IMR-90 (cell line): ENCODE data around the gene SCARF1. TPM values are rescaled to one million over a fixed set of nuclear protein-coding genes. Genes with fewer than 3 reads are reported as not detected.

Experiments used
- ATAC-seq: fragments of 200-7000 bp; cut with Tn5 transposase; 2 replicates; pipeline ENCODE4 v1.9.1; 2020; ENCODE audit warnings: low read depth, mild to moderate bottlenecking, moderate library complexity
- BruUV-seq: library from RNA; stranded (reverse); fragments of 400-500 nt; replicated peaks from 2 replicates; lab custom pipeline; 2021; lab: Mats Ljungman, UMichigan
- CTCF ChIA-PET: fragments of 300-600 bp; formaldehyde crosslinking; extraction: SDS; loops from one replicate; lab custom pipeline; 2021; ENCODE audit warnings: antibody characterized with exemption; lab: Yijun Ruan, JAX
- POLR2A ChIA-PET: fragments of 300-600 bp; sonication (Branson Sonifier 250); formaldehyde crosslinking; loops from one replicate; lab custom pipeline; 2022; ENCODE audit warnings: antibody characterized with exemption; ENCODE audit not compliant: unreplicated experiment; lab: Charles Lee
- DNase-seq: peaks from one replicate; pipeline ENCODE4 v3.0.0; 2013
- H2AFZ ChIP-seq: replicated peaks from 2 replicates; pipeline ENCODE3; 2013; ENCODE audit warnings: low read length, mild to moderate bottlenecking; ENCODE audit not compliant: poor library complexity
- H2AK5ac ChIP-seq: 2 replicates; pipeline ENCODE4 v1.6.1; 2013; ENCODE audit warnings: low read depth, low read length, inconsistent platforms
- H2AK9ac ChIP-seq: replicated peaks from 2 replicates; pipeline ENCODE3; 2013; ENCODE audit warnings: mild to moderate bottlenecking, low read depth, low read length, moderate library complexity; ENCODE audit not compliant: poor library complexity
- H2BK120ac ChIP-seq: 2 replicates; pipeline ENCODE4 v1.6.1; 2013; ENCODE audit warnings: low read depth, low read length, inconsistent platforms
- H2BK15ac ChIP-seq: 3 replicates; pipeline ENCODE4 v1.6.1; 2013; ENCODE audit warnings: low read depth, low read length, inconsistent platforms
- H2BK20ac ChIP-seq: 2 replicates; pipeline ENCODE4 v1.6.1; 2013; ENCODE audit warnings: low read depth, mild to moderate bottlenecking, inconsistent platforms, low read length, moderate library complexity
- H2BK5ac ChIP-seq: 2 replicates; pipeline ENCODE4 v1.6.1; 2013; ENCODE audit warnings: mild to moderate bottlenecking, low read depth, low read length, inconsistent platforms; ENCODE audit not compliant: poor library complexity, severe bottlenecking
- H3K14ac ChIP-seq: replicated peaks from 2 replicates; pipeline ENCODE4 v1.6.1; 2013; ENCODE audit warnings: low read depth, low read length, inconsistent platforms
- H3K18ac ChIP-seq: 2 replicates; pipeline ENCODE4 v1.6.1; 2013; ENCODE audit warnings: low read depth, low read length, control low read depth
- H3K23ac ChIP-seq: 2 replicates; pipeline ENCODE4 v1.6.1; 2013; ENCODE audit warnings: low read depth, low read length, inconsistent platforms
- H3K27ac ChIP-seq: 2 replicates; pipeline ENCODE4 v1.5.1; 2013; ENCODE audit warnings: mild to moderate bottlenecking, control low read depth, low read length; ENCODE audit not compliant: insufficient read depth
- H3K27me3 ChIP-seq: 2 replicates; pipeline ENCODE4 v1.6.1; 2013; ENCODE audit warnings: low read length; ENCODE audit not compliant: control insufficient read depth, insufficient read depth
- H3K36me3 ChIP-seq: 2 replicates; pipeline ENCODE4 v1.6.1; 2013; ENCODE audit warnings: low read length, mixed read lengths; ENCODE audit not compliant: control insufficient read depth, insufficient read depth
- H3K4ac ChIP-seq: 2 replicates; pipeline ENCODE4 v1.6.1; 2013; ENCODE audit warnings: low read depth, low read length, inconsistent platforms
- H3K4me1 ChIP-seq: 2 replicates; pipeline ENCODE4 v1.6.1; 2013; ENCODE audit warnings: low read length, mixed read lengths; ENCODE audit not compliant: control insufficient read depth, insufficient read depth
- H3K4me2 ChIP-seq: 2 replicates; pipeline ENCODE4 v1.6.1; 2013; ENCODE audit warnings: low read depth, mild to moderate bottlenecking, control low read depth, low read length, moderate library complexity
- H3K4me3 ChIP-seq: 2 replicates; pipeline ENCODE4 v1.5.1; 2013; ENCODE audit warnings: low read depth, mild to moderate bottlenecking, control low read depth, low read length, moderate library complexity; ENCODE audit not compliant: insufficient read depth
- H3K56ac ChIP-seq: 2 replicates; pipeline ENCODE4 v1.6.1; 2013; ENCODE audit warnings: low read length, inconsistent platforms; ENCODE audit not compliant: insufficient read depth; ENCODE audit errors: extremely low read depth
- H3K79me1 ChIP-seq, 2 experiments: 2 replicates each; pipeline ENCODE4 v1.6.1; 2013; ENCODE audit warnings: low read length in 2 of 2, inconsistent platforms in 1 of 2, low read depth in 1 of 2
- H3K9ac ChIP-seq: 2 replicates; pipeline ENCODE4 v1.6.1; 2013; ENCODE audit warnings: low read depth, low read length, control low read depth
- H3K9me1 ChIP-seq: 2 replicates; pipeline ENCODE4 v1.6.1; 2013; ENCODE audit warnings: low read length, inconsistent platforms; ENCODE audit not compliant: insufficient read depth
- H3K9me3 ChIP-seq: 2 replicates; pipeline ENCODE4 v1.6.1; 2013; ENCODE audit warnings: low read length; ENCODE audit not compliant: control insufficient read depth, insufficient read depth
- H4K20me1 ChIP-seq: 2 replicates; pipeline ENCODE4 v1.6.1; 2013; ENCODE audit warnings: low read length, inconsistent platforms; ENCODE audit not compliant: insufficient read depth
- H4K5ac ChIP-seq: 2 replicates; pipeline ENCODE4 v1.6.1; 2013; ENCODE audit warnings: mild to moderate bottlenecking, low read depth, low read length, control low read depth
- H4K8ac ChIP-seq, 2 experiments: 2 replicates each; pipeline ENCODE4 v1.6.1; 2013; ENCODE audit warnings: low read depth in 2 of 2, low read length in 2 of 2, control low read depth in 1 of 2, inconsistent platforms in 1 of 2
- H4K91ac ChIP-seq: 2 replicates; pipeline ENCODE4 v1.6.1; 2013; ENCODE audit warnings: low read depth, low read length, inconsistent platforms; ENCODE audit not compliant: insufficient read depth
- CEBPB ChIP-seq: IDR thresholded peaks from 2 replicates; pipeline ENCODE4 v1.6.1; 2012; ENCODE audit warnings: low read depth, low read length, improper control_type of control experiment
- CHD1 ChIP-seq: IDR thresholded peaks from 2 replicates; pipeline ENCODE4 v1.6.1; 2012; ENCODE audit warnings: low read depth, low read length, improper control_type of control experiment
- CTCF ChIP-seq: conservative IDR thresholded peaks from 2 replicates; pipeline ENCODE4 v1.5.1; 2012; ENCODE audit warnings: mild to moderate bottlenecking, low read depth, low read length, improper control_type of control experiment
- FOS ChIP-seq: fragments of 150-350 bp; IDR thresholded peaks from 2 replicates; pipeline ENCODE4 v1.6.1; 2016; ENCODE audit warnings: low read depth, low read length
- MAFK ChIP-seq: IDR thresholded peaks from 2 replicates; pipeline ENCODE4 v1.6.1; 2012; ENCODE audit warnings: low read depth, low read length, improper control_type of control experiment
- NFE2L2 ChIP-seq: fragments of 150-350 bp; IDR thresholded peaks from 2 replicates; pipeline ENCODE4 v1.6.1; 2016; ENCODE audit warnings: low read depth, mild to moderate bottlenecking, low read length
- POLR2A ChIP-seq: IDR thresholded peaks from 2 replicates; pipeline ENCODE4 v1.6.1; 2012; ENCODE audit warnings: mild to moderate bottlenecking, low read depth, low read length
- RAD21 ChIP-seq: IDR thresholded peaks from 2 replicates; pipeline ENCODE4 v1.6.1; 2012; ENCODE audit warnings: low read length, improper control_type of control experiment
- RCOR1 ChIP-seq: IDR thresholded peaks from 2 replicates; pipeline ENCODE4 v1.6.1; 2012; ENCODE audit warnings: mild to moderate bottlenecking, low read length, improper control_type of control experiment; ENCODE audit not compliant: insufficient replicate concordance
- RFX5 ChIP-seq: IDR thresholded peaks from 2 replicates; pipeline ENCODE4 v1.8.0; 2012; ENCODE audit warnings: low read depth, mild to moderate bottlenecking, low read length, moderate library complexity
- SMC3 ChIP-seq: fragments of 150-350 bp; IDR thresholded peaks from 2 replicates; pipeline ENCODE4 v1.6.1; 2016; ENCODE audit warnings: low read depth, mild to moderate bottlenecking, antibody characterized with exemption, low read length, moderate library complexity
- USF2 ChIP-seq: fragments of 150-350 bp; IDR thresholded peaks from 2 replicates; pipeline ENCODE4 v1.6.1; 2017; ENCODE audit warnings: mild to moderate bottlenecking, antibody characterized with exemption, low read length, low read depth
- WGBS, 2 experiments: methylation state at CpG; one replicate each; pipeline versions ENCODE4 v1.1.5 to v1.1.7; 2013; ENCODE audit warnings: missing lambda C conversion rate in 2 of 2; ENCODE audit not compliant: insufficient read length in 1 of 2; ENCODE audit errors: extremely low coverage in 2 of 2; 5-methylcytosine and 5-hydroxymethylcytosine counted together
- dilution Hi-C: fragments of 300-500 bp; cut with HindIII; formaldehyde crosslinking; loops from one replicate; pipeline ENCODE4 v1.14.3; 2018; ENCODE audit warnings: low sequenced_read_pairs; ENCODE audit not compliant: unreplicated experiment
- in situ Hi-C: fragments of 300-500 bp; cut with MboI; formaldehyde crosslinking; loops from 3 replicates; pipeline ENCODE4 v1.14.3; 2019; ENCODE audit warnings: low sequenced_read_pairs, inconsistent platforms, mixed read lengths
- intact Hi-C: fragments of 100-400 bp; cut with micrococcal nuclease; formaldehyde crosslinking; loops from 2 replicates; pipeline ENCODE4 v1.10.0; 2022
- polyA plus RNA-seq, 3 experiments: library from polyadenylated mRNA; depleted of rRNA; stranded (reverse); fragments of >200 nt; gene quantifications; 2 replicates each; pipeline ENCODE4 v1.2.3, GENCODE V29; 2012; ENCODE audit warnings: low replicate concordance in 1 of 3
- total RNA-seq: library from RNA; depleted of rRNA; stranded (reverse); fragments of >200 nt; gene quantifications from 2 replicates; pipeline ENCODE4 v1.2.3, GENCODE V29; 2012

The SCARF1 gene
- total and polyA plus RNA-seq, 2 of the 4 experiments (the other 2 are of a cell fraction), result 0.18 to 0.43 TPM

GRCh38 chr17:1693339-1693738 is 47.8 kb upstream of the SCARF1 start:
- Histone ChIP-seq H2BK5ac (no peak overlapping the region), H3K9me3 (peaks cover 3% of the 10 kb centered on the region; the same call in 1 of the 2 replicates), H2AFZ (no peak overlapping the region), H2BK15ac (no peak overlapping the region), H2BK20ac (no peak overlapping the region), H2AK5ac (no peak overlapping the region; the same call in 1 of the 2 replicates), H3K4me2 (no peak overlapping the region), H2BK120ac (no peak overlapping the region), H3K23ac (no peak overlapping the region), H3K4me3 (no peak overlapping the region), H3K56ac (no peak overlapping the region), H4K91ac (no peak overlapping the region), H3K79me1 (no peaks in the 10 kb centered on the region), H3K27me3 (no peaks in the 10 kb centered on the region), H3K4ac (no peak overlapping the region), H3K9me1 (no peaks in the 10 kb centered on the region), H3K4me1 (peaks cover 4% of the 10 kb centered on the region; the same call in 1 of the 2 replicates), H3K27ac (no peak overlapping the region), H3K9ac (no peak overlapping the region), H4K8ac (no peak overlapping the region), H3K18ac (no peak overlapping the region), H4K20me1 (no peaks in the 10 kb centered on the region), H3K36me3 (no peaks in the 10 kb centered on the region), H2AK9ac (no peak overlapping the region), H4K5ac (no peak overlapping the region), H3K14ac (no peak overlapping the region)
- POLR2A ChIA-PET, result no interaction called here
- intact Hi-C loops (no loop called here), in situ Hi-C loops (no loop called here), dilution Hi-C loops (no loop called here)
- 67% methylated on average over 3 of the region's 7 CpGs; no CpG with 5 or more reads in 1 of the 2 experiments for WGBS, 2 experiments
- ATAC-seq, result peak; percentile 53
- DNase-seq, result peak; percentile 44
- TF ChIP-seq SMC3 (no peak), NFE2L2 (no peak), RAD21 (no peak), RFX5 (no peak), FOS (no peak), POLR2A (no peak), CEBPB (no peak), CHD1 (no peak), CTCF (no peak), RCOR1 (no peak), USF2 (no peak), MAFK (no peak)
- no TSS peak for BruUV-seq
- CTCF ChIA-PET, result no interaction called here
